Natural killer cell treated with Interleukin-12 subunit alpha and Interleukin-12 subunit beta and Interleukin-15 and Interleukin-18, amount 100 ng/mL, for 72 hours (primary cell): ENCODE measurements around the gene ACCSL. TPM values are rescaled to one million over a fixed set of nuclear protein-coding genes. Genes with fewer than 3 reads are reported as not detected.

Experiments used
- ATAC-seq, 2 donors: fragments of 150-1000 bp; cut with Tn5 transposase in 1 of 2; sonication (Bioruptor Pico), chemical (Tn5 transposase) in 1 of 2; 2 replicates each; pipeline ENCODE4 v1.10.0; 2021
- DNase-seq: peaks from one replicate; pipeline ENCODE4 v3.0.0; 2022; ENCODE audit warnings: low spot score
- H3K27ac Mint-ChIP-seq, 2 donors: 1 replicate in 1 of 2; 2 replicates in 1 of 2; pipeline ENCODE4 v1.8.0; 2022; ENCODE audit warnings: mixed read lengths in 2 of 2, mild to moderate bottlenecking in 1 of 2, moderate library complexity in 1 of 2
- H3K27me3 Mint-ChIP-seq, 2 donors: 1 replicate in 1 of 2; 2 replicates in 1 of 2; pipeline ENCODE4 v1.8.0; 2022; ENCODE audit warnings: mixed read lengths in 2 of 2
- H3K36me3 Mint-ChIP-seq: one replicate; pipeline ENCODE4 v1.8.0; 2022; ENCODE audit warnings: mixed read lengths
- H3K4me1 Mint-ChIP-seq, 2 donors: 1 replicate in 1 of 2; 2 replicates in 1 of 2; pipeline ENCODE4 v1.8.0; 2022; ENCODE audit warnings: low read depth in 2 of 2, mixed read lengths in 2 of 2, mild to moderate bottlenecking in 1 of 2
- H3K4me3 Mint-ChIP-seq: one replicate; pipeline ENCODE4 v1.8.0; 2022; ENCODE audit warnings: mixed read lengths
- H3K9me3 Mint-ChIP-seq: 2 replicates; pipeline ENCODE4 v1.8.0; 2022; ENCODE audit warnings: mixed read lengths
- total RNA-seq, 2 donors: library from RNA; stranded (reverse); gene quantifications; one replicate each; pipeline ENCODE4 v1.2.3, GENCODE V29; 2022

ACCSL gene
- total RNA-seq, 2 donors from 2014 or later, result not detected

DNA sequence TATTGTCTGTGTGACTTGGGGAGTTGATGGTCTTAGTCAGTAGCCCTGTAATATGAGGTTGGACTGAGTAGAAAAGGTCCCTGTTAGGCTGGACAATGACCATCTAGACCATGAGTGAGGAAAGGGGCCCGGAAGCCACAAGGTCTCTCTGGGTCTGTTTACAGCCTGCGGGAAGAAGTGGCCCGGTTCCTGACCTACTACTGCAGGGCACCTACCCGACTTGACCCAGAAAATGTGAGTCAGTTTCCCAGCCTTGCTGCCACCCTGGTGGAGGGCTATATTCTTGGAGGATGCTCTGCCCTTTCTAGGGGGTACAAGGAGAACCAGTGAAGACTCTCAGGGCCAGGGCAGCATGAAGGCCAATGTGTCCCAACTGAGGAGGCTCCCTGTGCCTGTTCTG lies 3.4 kb downstream of the ACCSL start:
- H3K27ac Mint-ChIP-seq, result no peak overlapping the region
- ATAC-seq, result no peak
- no peaks in the 10 kb centered on the region for H3K4me1 Mint-ChIP-seq
- peaks cover 0 to 6% of the 10 kb centered on the region in 2 donors for H3K27me3 Mint-ChIP-seq
- H3K4me3 Mint-ChIP-seq, result no peak overlapping the region
- H3K9me3 Mint-ChIP-seq, result no peaks in the 10 kb centered on the region
- H3K36me3 Mint-ChIP-seq, result no peaks in the 10 kb centered on the region
- DNase-seq, result no peak

DNA sequence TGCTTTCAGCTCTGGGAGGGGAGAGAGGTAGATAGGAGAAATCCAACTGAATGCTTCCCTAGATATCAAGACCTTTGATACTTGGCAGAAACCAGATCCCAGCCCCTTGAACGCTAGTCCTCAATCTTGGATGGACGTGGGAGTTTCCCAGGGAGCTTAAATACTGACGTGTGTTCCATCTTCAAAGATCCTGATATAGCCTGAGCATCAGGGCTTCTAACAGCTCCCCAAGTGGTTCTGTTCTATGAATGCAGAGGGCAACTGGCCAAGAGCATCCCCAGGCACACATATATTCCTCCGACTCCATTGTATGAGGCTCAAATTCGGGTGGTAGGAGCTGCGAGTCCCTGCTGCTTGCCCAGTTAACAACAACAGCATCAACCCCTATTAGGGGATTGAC lies 9.6 kb downstream of the ACCSL start:
- H3K4me3 Mint-ChIP-seq, result no peak overlapping the region
- no peaks in the 10 kb centered on the region for H3K9me3 Mint-ChIP-seq
- ATAC-seq (no peak), DNase-seq (no peak)
- peaks cover 0 to 3% of the 10 kb centered on the region in 2 donors for H3K27me3 Mint-ChIP-seq
- no peaks in the 10 kb centered on the region for H3K36me3 Mint-ChIP-seq
- no peaks in the 10 kb centered on the region for H3K4me1 Mint-ChIP-seq
- H3K27ac Mint-ChIP-seq, result no peak overlapping the region

DNA sequence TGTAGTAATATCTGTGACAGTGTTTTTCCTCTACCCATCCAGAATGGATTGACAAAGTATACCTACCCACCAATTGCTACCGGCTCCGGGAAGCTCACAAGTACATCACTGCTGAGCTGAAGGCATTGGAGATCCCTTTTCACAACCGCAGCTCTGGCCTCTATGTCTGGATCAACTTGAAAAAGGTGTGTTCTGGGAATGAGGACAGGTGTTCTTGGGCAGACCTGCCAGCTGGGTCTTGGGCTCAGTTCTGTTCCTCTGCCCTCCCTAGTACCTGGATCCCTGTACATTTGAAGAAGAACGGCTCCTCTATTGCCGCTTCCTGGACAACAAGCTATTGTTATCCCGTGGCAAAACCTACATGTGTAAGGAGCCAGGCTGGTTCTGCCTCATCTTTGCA lies 10.5 kb downstream of the ACCSL start:
- Mint-ChIP-seq H3K9me3 (no peaks in the 10 kb centered on the region), H3K36me3 (no peaks in the 10 kb centered on the region), H3K27me3 (peaks cover 0 to 3% of the 10 kb centered on the region in 2 donors), H3K4me1 (no peaks in the 10 kb centered on the region), H3K27ac (no peak overlapping the region), H3K4me3 (no peak overlapping the region)
- DNase-seq (no peak), ATAC-seq (no peak)

DNA sequence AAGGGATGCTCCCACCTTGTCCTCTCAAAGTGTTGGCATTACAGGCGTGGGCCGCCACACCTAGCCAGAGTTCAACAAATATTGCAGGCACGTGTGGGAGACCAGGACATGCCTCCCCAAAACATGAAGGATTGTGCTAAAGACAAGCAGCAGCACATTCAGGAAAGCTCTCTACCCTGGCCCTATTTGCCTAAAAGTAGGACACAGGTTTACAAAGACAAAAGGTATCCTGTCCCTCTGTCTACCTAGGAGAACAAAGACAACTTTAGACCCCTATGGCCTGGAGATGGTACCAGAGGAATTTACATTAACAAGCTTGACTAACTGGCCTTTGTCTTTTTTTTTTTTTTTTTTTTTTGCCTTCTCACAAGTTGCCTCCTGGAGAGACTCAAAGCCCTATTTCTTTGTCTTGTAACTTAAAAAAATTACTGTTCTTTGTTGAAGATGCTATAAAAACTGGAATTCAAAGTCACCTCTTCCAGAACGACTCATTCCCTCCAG lies 17.4 kb downstream of the ACCSL start:
- H3K36me3 Mint-ChIP-seq, result no peaks in the 10 kb centered on the region
- no peaks in the 10 kb centered on the region for H3K27me3 Mint-ChIP-seq
- no peaks in the 10 kb centered on the region for H3K9me3 Mint-ChIP-seq
- H3K27ac Mint-ChIP-seq, result peak overlapping the region; percentile 73 to 83
- H3K4me1 Mint-ChIP-seq, result peaks cover 15 to 27% of the 10 kb centered on the region in 2 donors
- peak overlapping the region; percentile 90 for H3K4me3 Mint-ChIP-seq
- DNase-seq, result no peak
- no peak for ATAC-seq

GRCh38 chr11:44065841-44066731 lies 18.3 kb downstream of the ACCSL start, which contains the start of gene ACCS:
TSS of gene ACCS (plus strand) at chr11:44066270. CDS start at chr11:44067628, 1,358 bp downstream.
- Mint-ChIP-seq H3K4me1 (peaks cover 15 to 27% of the 10 kb centered on the region in 2 donors), H3K27me3 (no peaks in the 10 kb centered on the region), H3K27ac (peak within 1 kb of the TSS; percentile 73 to 83), H3K9me3 (no peaks in the 10 kb centered on the region), H3K36me3 (no peaks in the 10 kb centered on the region), H3K4me3 (peak within 1 kb of the TSS; percentile 90)
- peak; percentile 89 for DNase-seq
- ATAC-seq, result peak; percentile 95 to 97

DNA sequence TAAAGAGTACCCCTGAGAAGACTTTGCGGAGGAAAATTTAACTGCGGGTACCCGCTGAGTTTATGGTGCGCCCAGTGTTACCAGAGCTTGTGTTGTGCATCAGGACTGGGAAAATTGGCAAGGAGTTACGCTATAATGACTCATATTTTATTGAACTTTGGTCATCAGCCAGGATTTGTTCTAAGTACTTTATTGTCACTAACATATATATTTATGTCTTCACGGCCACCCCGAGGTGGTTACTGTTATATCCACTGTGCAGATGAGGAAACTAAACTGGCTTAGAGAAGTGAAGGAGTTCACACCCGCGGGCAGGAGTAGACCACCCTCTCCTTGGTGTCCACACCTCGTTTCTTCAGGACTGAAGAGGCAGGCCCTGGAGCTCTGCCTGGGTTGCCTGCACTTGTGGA lies 19.0 kb downstream of the ACCSL start:
- ATAC-seq (no peak), DNase-seq (no peak)
- H3K27ac Mint-ChIP-seq, result peak overlapping the region; percentile 73 to 83
- H3K36me3 Mint-ChIP-seq, result no peaks in the 10 kb centered on the region
- H3K9me3 Mint-ChIP-seq, result no peaks in the 10 kb centered on the region
- H3K4me3 Mint-ChIP-seq, result peak overlapping the region; percentile 90
- H3K27me3 Mint-ChIP-seq, result no peaks in the 10 kb centered on the region
- H3K4me1 Mint-ChIP-seq, result peaks cover 15 to 27% of the 10 kb centered on the region in 2 donors

DNA sequence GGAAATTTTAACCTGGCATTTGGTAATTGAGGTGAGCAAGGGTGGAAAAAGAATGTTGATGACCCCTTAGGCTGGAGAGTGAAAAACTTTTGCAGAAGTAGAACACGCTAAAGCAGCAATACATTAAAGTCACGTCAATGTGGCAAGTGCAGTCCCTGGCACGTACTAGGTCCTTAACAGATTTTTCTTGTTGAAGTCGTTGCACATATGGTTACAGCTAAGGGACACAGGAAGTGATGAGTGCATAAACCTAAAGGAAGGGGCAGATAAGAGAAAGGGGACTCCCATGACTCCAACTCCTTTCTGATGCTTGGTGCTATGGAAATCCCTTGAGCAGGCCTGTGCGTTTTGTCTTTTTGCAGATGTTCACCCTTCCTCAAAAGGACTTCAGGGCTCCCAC lies 19.5 kb downstream of the ACCSL start:
- Mint-ChIP-seq H3K27ac (peak overlapping the region; percentile 12 to 83), H3K4me3 (peak overlapping the region; percentile 90), H3K36me3 (no peaks in the 10 kb centered on the region), H3K27me3 (no peaks in the 10 kb centered on the region), H3K4me1 (peaks cover 15 to 27% of the 10 kb centered on the region in 2 donors), H3K9me3 (no peaks in the 10 kb centered on the region)
- no peak for DNase-seq
- ATAC-seq, result no peak

DNA sequence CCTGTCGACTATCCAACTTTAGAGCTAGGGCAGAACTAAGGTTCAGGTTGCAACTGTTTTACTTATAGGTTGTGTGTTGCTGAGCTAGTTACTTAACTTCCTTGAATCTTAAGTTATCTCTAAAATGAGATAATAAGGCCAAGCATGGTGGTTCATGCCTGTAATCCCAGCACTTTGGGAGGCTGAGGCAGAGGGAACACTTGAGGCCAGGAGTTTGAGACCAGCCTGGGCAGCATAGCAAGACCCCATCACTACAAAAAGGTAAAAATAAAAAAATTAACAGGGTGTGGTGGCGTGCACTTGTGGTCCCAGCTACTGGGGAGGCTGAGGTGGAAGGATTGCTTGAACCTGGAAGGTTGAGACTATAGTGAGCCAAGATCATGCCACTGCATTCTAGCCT lies 20.4 kb downstream of the ACCSL start:
- no peaks in the 10 kb centered on the region for H3K27me3 Mint-ChIP-seq
- ATAC-seq (no peak), DNase-seq (no peak)
- H3K27ac Mint-ChIP-seq, result no peak overlapping the region
- H3K9me3 Mint-ChIP-seq, result no peaks in the 10 kb centered on the region
- no peaks in the 10 kb centered on the region for H3K36me3 Mint-ChIP-seq
- H3K4me3 Mint-ChIP-seq, result no peak overlapping the region
- H3K4me1 Mint-ChIP-seq, result peaks cover 15 to 27% of the 10 kb centered on the region in 2 donors

- H3K27me3 Mint-ChIP-seq, result no peaks in the 10 kb centered on the region
- no peak overlapping the region for H3K4me3 Mint-ChIP-seq
These were observed 23.4 kb downstream of the ACCSL start for GRCh38 chr11:44071157-44071556.

GRCh38 chr11:44072757-44073658 lies 25.2 kb downstream of the ACCSL start:
- H3K27ac Mint-ChIP-seq, result no peak overlapping the region
- H3K4me3 Mint-ChIP-seq, result no peak overlapping the region

More at GRCh38 chr11:44071157-44071556, 23.4 kb downstream of the ACCSL start:
- DNase-seq, result no peak
- no peak for ATAC-seq
- H3K27ac Mint-ChIP-seq, result no peak overlapping the region
- H3K36me3 Mint-ChIP-seq, result no peaks in the 10 kb centered on the region
- peaks cover 13 to 17% of the 10 kb centered on the region in 2 donors for H3K4me1 Mint-ChIP-seq
- no peaks in the 10 kb centered on the region for H3K9me3 Mint-ChIP-seq

GRCh38 chr11:44078794-44079193 lies 31.0 kb downstream of the ACCSL start:
- ATAC-seq (no peak), DNase-seq (no peak)
- no peak overlapping the region for H3K4me3 Mint-ChIP-seq
- H3K27ac Mint-ChIP-seq, result no peak overlapping the region
- no peaks in the 10 kb centered on the region for H3K36me3 Mint-ChIP-seq
- H3K9me3 Mint-ChIP-seq, result no peaks in the 10 kb centered on the region
- no peaks in the 10 kb centered on the region for H3K27me3 Mint-ChIP-seq
- no peaks in the 10 kb centered on the region for H3K4me1 Mint-ChIP-seq

More at GRCh38 chr11:44072757-44073658, 25.2 kb downstream of the ACCSL start:
- Mint-ChIP-seq H3K9me3 (no peaks in the 10 kb centered on the region), H3K4me1 (peaks cover 0 to 6% of the 10 kb centered on the region in 2 donors), H3K27me3 (no peaks in the 10 kb centered on the region), H3K36me3 (no peaks in the 10 kb centered on the region)
- DNase-seq (no peak), ATAC-seq (no peak)

GRCh38 chr11:44079376-44079775 lies 31.6 kb downstream of the ACCSL start:
- Mint-ChIP-seq H3K36me3 (no peaks in the 10 kb centered on the region), H3K4me3 (no peak overlapping the region), H3K27ac (no peak overlapping the region), H3K4me1 (no peaks in the 10 kb centered on the region), H3K27me3 (no peaks in the 10 kb centered on the region), H3K9me3 (no peaks in the 10 kb centered on the region)
- ATAC-seq (no peak), DNase-seq (no peak)

DNA sequence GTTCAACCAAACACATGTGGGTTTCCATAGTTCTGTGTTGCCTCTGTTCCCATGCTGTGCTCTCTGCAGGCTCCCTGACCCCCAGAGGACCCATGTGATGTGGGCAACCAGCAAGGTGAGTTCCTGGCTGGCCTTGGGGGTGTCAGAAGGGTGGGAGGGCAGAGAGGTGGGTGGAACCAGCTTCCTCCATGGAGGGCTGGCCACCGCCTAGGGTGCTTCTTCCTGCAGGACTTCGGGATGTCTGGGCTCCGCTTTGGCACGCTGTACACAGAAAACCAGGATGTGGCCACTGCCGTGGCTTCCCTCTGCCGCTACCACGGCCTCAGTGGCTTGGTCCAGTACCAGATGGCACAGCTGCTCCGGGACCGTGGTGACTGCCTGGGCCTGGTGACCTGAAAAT lies 33.2 kb downstream of the ACCSL start:
- Mint-ChIP-seq H3K4me3 (no peak overlapping the region), H3K36me3 (no peaks in the 10 kb centered on the region), H3K27ac (no peak overlapping the region), H3K9me3 (peaks cover 4% of the 10 kb centered on the region), H3K27me3 (no peaks in the 10 kb centered on the region), H3K4me1 (no peaks in the 10 kb centered on the region)
- no peak for DNase-seq
- no peak for ATAC-seq
